Ovary (tissue), 9 donors: Measurements from ENCODE around the gene TLR8. TPM values are rescaled to one million over a fixed set of nuclear protein-coding genes. Genes with fewer than 3 reads are reported as not detected.
"Not testable (repeated sequence)": the region's sequence is repeated elsewhere in the genome, so short reads cannot be mapped to it uniquely, and the experiment has no call there.

ENCODE experiments used
- DNase-seq, 5 donors: peaks; one replicate each; pipeline ENCODE4 v3.0.0-alpha.2; 2019 to 2020
- H3K27ac ChIP-seq, 2 donors: fragments of 200-600 bp; one replicate each; pipeline versions ENCODE4 v1.5.1 to v1.8.0; 2019 to 2022
- H3K27me3 ChIP-seq: fragments of 200-600 bp; one replicate; pipeline ENCODE4 v1.8.0; 2022
- H3K36me3 ChIP-seq: fragments of 200-600 bp; sonication (generic); one replicate; pipeline ENCODE4 v1.5.1; 2019
- H3K4me1 ChIP-seq: one replicate; pipeline ENCODE4 v1.8.1; 2013; ENCODE audit warnings: mild to moderate bottlenecking, moderate library complexity; ENCODE audit not compliant: insufficient read depth
- H3K4me3 ChIP-seq: fragments of 200-600 bp; sonication (generic); one replicate; pipeline ENCODE4 v1.5.1; 2017
- H3K9me3 ChIP-seq, 2 donors: fragments of 200-600 bp in 1 of 2; sonication (generic) in 1 of 2; one replicate each; pipeline versions ENCODE4 v1.5.1 to v1.8.1; 2013 to 2019; ENCODE audit warnings: mild to moderate bottlenecking in 1 of 2, moderate library complexity in 1 of 2
- CTCF ChIP-seq, 3 donors: fragments of 450-650 bp in 2 of 3; fragments of 200-600 bp in 1 of 3; IDR thresholded peaks; one replicate each; pipeline versions ENCODE4 v1.5.1 to v1.8.0; 2016 to 2022; ENCODE audit warnings: antibody characterized with exemption in 3 of 3, mild to moderate bottlenecking in 1 of 3
- EP300 ChIP-seq: sonication (generic); formaldehyde crosslinking; IDR thresholded peaks from one replicate; pipeline ENCODE4 v1.6.1; 2017; ENCODE audit warnings: antibody characterized with exemption
- POLR2A ChIP-seq: fragments of 450-650 bp; IDR thresholded peaks from one replicate; pipeline ENCODE4 v1.6.1; 2017; ENCODE audit warnings: antibody characterized with exemption, mild to moderate bottlenecking, moderate library complexity
- WGBS, 3 donors: extraction: QIAGEN DNeasy Blood & Tissue Kit in 1 of 3; methylation state at CpG; one replicate each; pipeline versions ENCODE4 v1.1.5 to v1.1.7; 2013 to 2017; 5-methylcytosine and 5-hydroxymethylcytosine counted together
- intact Hi-C, 4 donors: fragments of 100-400 bp; cut with DNase I; formaldehyde crosslinking; loops; one replicate each; pipeline versions ENCODE4 v1.11.0 to v1.15.1; 2022 to 2023
- polyA plus RNA-seq, 2 donors: library from polyadenylated mRNA; stranded (reverse); fragments of 200-250 nt in 1 of 2; fragments of 350-450 nt in 1 of 2; fragmentation: Illumina TruSeq in 1 of 2; extraction: RNeasy Lipid Tissue Mini Kit (QIAGEN cat#74804) in 1 of 2; gene quantifications; one replicate each; pipeline ENCODE4 v1.2.3, GENCODE V29; 2013 to 2014
- total RNA-seq, 7 donors: library from RNA; depleted of rRNA in 2 of 7; stranded (reverse); fragments of >200 nt in 2 of 7; fragmentation: NEBNext Ultra II Directional in 3 of 7; extraction: Animal tissue kit (Norgen Biotek cat#: 25700) in 3 of 7; gene quantifications; one replicate each; pipeline versions ENCODE4 v1.1.0 to v1.2.4, GENCODE V29; 2016 to 2023
- donor health status: DM: no; HTN: no; CAD: no; lungs with moderate emphysema.
- donor health status: DM: no; HTN: no; CAD: no.
- donor health status: Bipolar disorder and iron deficiency.
- donor health status: DM: yes; HTN: yes; CAD: no.
- donor health status: DM: no; HTN: no; CAD: no.
- donor health status: DM: yes; HTN: yes; CAD: no.

TLR8 gene
- total and polyA plus RNA-seq, 9 donors, result 0.18 to 2.5 (median 0.30) TPM

DNA sequence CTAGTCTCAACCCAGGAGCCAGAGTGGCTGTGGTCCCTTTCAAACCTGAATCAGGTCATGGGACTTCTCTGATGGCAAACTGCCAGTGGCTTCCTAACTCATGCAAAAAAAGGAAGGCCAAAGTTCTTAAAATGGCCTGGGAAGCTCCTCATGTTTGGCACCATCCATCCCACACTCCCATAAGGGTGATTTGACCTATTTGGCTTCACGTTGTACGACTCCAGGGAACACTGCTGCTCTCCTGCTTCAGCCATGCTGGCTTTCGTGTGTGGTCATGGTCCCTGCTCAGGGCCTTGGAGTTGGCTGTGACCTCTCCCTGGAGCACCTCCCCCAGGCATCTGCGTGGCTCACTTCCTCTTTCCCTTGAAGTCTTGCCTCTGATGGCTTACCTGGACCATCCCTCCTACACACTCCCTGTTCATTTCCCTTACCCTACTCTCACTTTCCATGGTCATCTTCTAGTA, 55.7 kb downstream of the TLR8 start:
- H3K27ac ChIP-seq, result no peak overlapping the region
- H3K9me3 ChIP-seq, result no peaks in the 10 kb centered on the region
- WGBS, 3 donors, result 80 to 89% (median 82%) methylated on average over 4 of the region's 4 CpGs
- intact Hi-C loops, result no loop called here
- H3K36me3 ChIP-seq, result no peaks in the 10 kb centered on the region
- peaks cover 1% of the 10 kb centered on the region for H3K4me1 ChIP-seq
- H3K27me3 ChIP-seq, result no peaks in the 10 kb centered on the region
- TF ChIP-seq POLR2A, result no peak
- no peak for TF ChIP-seq CTCF (IDR thresholded peaks at IDR 0.05)
- no peak for TF ChIP-seq EP300
- no peak overlapping the region for H3K4me3 ChIP-seq
- DNase-seq, result no peak

GRCh38 chrX:12963210-12963850, 56.9 kb downstream of the TLR8 start:
- H3K36me3 ChIP-seq, H3K4me1 ChIP-seq: not testable (repeated sequence)

GRCh38 chrX:12965131-12965940, 58.9 kb downstream of the TLR8 start:
- no peak overlapping the region for H3K4me3 ChIP-seq
- no peak for DNase-seq
- no peak overlapping the region for H3K27ac ChIP-seq
- H3K36me3 ChIP-seq, result no peaks in the 10 kb centered on the region
- H3K4me1 ChIP-seq, result no peaks in the 10 kb centered on the region
- no peak for TF ChIP-seq EP300
- no peak for TF ChIP-seq POLR2A
- TF ChIP-seq CTCF (IDR thresholded peaks at IDR 0.05), result no peak
- no peaks in the 10 kb centered on the region for H3K27me3 ChIP-seq
- H3K9me3 ChIP-seq, result no peaks in the 10 kb centered on the region
- intact Hi-C loops, result no loop called here
- WGBS, 3 donors, result 75 to 76% (median 75%) methylated on average over 6 of the region's 6 CpGs

More at GRCh38 chrX:12963210-12963850, 56.9 kb downstream of the TLR8 start:
- DNase-seq, H3K27ac ChIP-seq, H3K27me3 ChIP-seq, H3K4me3 ChIP-seq, H3K9me3 ChIP-seq, intact Hi-C loops: not testable (repeated sequence)
- WGBS, 3 donors, result 94 to 100% methylated on average over 5 to 48 of the region's 52 CpGs; no CpG with 5 or more reads in 1 of the 3 donors

DNA sequence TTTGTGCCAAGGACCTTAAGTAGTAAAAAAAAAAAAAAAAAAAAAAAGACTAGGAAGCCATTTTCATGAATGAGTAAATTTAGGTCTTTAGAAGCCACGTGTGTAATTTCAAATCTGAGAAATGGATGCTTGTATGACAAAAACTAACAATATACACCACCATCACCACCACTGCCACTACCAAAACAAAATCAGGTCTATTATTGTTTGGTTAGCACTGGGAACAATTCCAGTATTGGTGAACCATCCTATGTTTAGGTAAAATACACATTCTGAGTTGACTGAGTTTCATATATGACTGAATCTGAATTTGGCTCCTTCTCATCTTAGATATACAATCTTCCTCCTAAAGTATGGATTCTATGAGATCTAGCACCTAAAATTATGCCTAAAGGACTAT, 59.7 kb downstream of the TLR8 start:
- TF ChIP-seq POLR2A (no peak), CTCF (IDR thresholded peaks at IDR 0.05) (no peak)

More for the DNA sequence above, 59.7 kb downstream of the TLR8 start:
- no peak for DNase-seq
- no peak overlapping the region for H3K27ac ChIP-seq
- WGBS, 3 donors, result 42 to 53% (median 45%) methylated on average over 1 of the region's 1 CpG
- H3K4me1 ChIP-seq, result no peaks in the 10 kb centered on the region
- no peaks in the 10 kb centered on the region for H3K27me3 ChIP-seq
- intact Hi-C loops, result no loop called here
- no peaks in the 10 kb centered on the region for H3K36me3 ChIP-seq
- H3K4me3 ChIP-seq, result no peak overlapping the region
- H3K9me3 ChIP-seq, result no peaks in the 10 kb centered on the region
